NCI-H82 treated with DMSO at 0.1 percent for 48 hours (cell line): ENCODE measurements around the gene ABCC3.

Experiments used
- DNase-seq: peaks from one replicate; lab custom pipeline; 2025; ENCODE audit not compliant: unreplicated experiment; lab: John Stamatoyannopoulos, UW

The ABCC3 gene

DNA sequence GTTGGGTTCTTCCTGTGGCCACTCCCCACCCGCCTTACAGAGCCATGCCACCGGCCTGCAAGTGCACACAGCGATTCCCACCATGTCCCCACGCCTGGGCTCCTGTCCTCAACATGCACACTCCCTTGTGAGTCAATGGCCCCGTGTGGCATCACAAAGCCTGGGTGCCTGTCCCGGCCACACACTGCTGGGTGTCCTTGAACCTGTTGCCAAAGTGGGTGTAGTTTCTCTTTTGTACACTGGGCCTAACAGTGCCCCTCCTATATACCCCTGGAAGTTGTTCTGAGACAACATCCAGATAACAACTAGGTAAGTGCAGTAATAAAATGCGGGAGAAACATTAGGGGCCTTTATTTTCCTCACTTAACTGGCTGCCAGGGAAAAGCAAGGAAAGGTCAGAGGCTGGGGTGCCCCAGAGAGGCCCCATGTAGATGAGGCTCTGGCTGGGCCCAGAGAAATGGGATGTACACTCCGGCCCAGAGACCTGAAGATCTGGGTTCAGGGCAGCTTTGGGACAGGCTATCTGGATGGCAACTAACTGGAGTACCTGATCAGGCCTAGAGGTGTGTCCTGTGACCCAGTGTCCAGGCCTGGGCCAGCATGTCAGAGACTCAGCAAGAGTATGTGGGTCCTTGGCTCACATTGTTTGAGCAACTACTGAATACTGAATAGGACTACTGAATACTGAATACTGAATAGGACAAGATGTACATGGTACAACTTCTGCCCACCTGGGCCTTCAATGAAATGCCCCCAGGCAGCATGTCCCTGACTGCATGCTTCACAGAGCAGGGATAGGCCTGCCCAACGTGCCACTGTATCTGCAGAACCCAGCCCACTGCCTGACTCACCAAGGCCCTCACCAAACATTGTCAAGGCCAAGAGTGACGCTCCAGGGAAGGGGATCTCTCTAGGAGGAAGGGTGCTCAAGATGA, 8.3 kb downstream of the ABCC3 start:
- DNase-seq = no peak

GRCh38 chr17:50645748-50646682, 11.3 kb downstream of the ABCC3 start:
- DNase-seq = no peak

- no peak for DNase-seq
These were observed 12.5 kb downstream of the ABCC3 start for GRCh38 chr17:50647187-50647586.

- DNase-seq = no peak
These were observed 14.6 kb downstream of the ABCC3 start for GRCh38 chr17:50649042-50649908.

DNA sequence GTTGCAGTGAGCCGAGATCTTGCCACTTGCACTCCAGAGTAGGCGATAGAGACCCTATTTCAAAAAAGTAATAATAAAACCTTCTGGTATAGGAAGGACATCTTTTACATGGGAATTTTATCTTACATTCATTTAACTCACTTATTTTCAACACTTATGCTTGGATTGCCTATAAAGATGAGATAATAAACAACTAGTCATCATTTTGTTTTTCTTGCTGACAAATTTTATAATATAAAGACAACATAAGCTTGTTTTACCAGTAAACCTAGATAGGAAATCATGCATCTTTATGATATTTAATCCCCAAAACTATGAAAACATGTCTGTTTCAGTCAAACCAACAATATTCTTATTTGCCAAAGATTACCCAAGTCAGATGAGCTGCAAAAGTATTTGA, 17.0 kb downstream of the ABCC3 start:
- DNase-seq = no peak

- no peak for DNase-seq
These were observed 19.1 kb downstream of the ABCC3 start for GRCh38 chr17:50653738-50654137.

- DNase-seq = no peak
These were observed 21.8 kb downstream of the ABCC3 start for GRCh38 chr17:50656509-50656908.

- no peak for DNase-seq
These were observed 22.4 kb downstream of the ABCC3 start for GRCh38 chr17:50657054-50657453.

DNA sequence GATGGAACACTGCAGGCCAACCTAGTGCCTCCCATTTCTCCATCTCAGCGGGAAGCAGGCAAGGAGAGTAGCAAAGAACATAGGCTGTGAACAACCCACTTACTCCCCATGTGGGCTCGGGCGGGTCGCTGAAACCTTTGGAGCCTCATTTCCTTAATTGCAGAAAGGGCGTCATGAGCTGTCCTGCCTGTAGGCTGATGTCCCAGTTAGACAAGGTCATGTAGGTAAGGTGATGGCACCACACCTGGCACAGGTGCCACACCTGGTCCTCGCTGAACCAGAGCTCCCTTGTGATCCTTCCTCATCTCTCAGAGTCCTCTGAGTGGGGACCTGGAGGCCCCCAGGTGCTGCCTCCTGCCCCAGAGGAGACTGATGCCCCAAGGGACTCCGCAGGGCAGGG, 22.9 kb downstream of the ABCC3 start:
- DNase-seq = no peak

DNA sequence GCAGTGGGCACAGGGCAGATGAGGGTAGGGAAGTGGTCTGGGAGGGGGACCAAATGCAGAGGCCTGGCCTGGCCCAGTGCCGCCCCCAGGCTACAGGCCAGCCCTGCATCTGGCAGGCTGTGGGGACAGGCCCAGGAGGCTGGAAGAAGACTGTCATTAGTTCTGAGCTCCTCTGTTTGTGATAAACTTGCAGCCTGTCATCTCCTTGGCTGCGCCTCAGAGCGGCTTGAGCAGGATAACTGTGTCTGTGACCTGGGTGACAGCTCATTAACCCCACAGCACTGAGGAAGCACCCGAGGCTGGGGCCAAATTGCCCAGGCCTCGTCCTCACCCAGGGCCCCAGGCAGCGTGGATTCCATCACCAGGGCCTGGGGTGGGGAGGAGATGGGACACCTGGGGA, 23.9 kb downstream of the ABCC3 start:
- DNase-seq = no peak

DNA sequence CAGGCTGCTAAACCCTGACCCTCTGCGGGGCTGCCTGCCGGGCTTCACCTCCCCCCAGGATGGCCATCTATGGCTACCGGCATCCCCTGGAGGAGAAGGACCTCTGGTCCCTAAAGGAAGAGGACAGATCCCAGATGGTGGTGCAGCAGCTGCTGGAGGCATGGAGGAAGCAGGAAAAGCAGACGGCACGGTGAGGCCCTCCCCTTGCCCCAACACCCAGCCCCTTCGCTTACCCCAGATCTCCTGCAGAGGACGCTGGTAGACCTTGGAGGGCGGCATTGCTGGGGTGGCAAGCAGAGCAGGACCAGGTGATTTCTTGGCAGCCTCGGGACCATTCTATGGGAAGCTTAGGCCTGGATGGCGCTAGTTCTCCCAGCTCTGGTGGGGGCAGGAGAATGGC, 24.5 kb downstream of the ABCC3 start:
- no peak for DNase-seq

DNA sequence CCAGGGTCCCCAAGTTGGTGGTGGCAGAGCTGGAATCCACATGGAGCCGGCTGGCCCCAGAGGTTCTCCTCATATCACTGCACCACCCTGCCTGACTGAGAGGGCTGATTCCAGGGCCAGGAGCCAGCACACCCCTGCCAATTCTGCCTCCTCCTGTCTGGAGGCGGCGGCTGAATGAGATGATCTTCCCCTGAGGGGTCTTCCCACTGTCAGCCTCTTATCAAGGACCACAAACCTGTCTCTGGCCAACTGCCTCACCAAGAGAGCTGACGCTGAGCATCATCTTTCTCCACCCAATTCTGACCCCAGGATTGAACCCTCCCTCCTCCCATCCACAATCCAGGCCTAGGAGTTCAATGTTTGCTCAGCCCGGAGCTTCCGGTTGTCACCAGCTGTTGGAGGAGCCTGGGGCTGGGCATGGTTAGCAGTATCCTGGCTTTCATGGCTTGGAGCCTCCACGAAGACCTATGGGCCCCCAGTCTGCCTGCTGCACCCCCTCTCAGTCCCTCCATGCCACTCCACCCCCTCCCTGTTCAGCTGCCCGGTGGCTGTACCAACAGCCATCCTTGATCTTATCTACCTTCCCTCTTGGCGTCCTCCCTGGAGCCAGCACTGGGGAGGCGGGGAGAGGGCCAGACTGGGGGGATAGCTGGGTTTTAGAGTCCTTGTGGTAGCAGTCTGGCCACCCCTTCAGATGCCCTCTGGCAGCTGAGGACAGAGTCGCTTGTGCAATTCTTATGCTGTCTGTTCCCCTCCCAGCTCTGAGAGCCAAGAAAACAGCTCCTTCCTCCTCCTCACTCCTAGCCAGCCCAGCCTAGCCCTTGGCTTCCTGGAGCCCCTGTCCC, 25.6 kb downstream of the ABCC3 start:
- no peak for DNase-seq

DNA sequence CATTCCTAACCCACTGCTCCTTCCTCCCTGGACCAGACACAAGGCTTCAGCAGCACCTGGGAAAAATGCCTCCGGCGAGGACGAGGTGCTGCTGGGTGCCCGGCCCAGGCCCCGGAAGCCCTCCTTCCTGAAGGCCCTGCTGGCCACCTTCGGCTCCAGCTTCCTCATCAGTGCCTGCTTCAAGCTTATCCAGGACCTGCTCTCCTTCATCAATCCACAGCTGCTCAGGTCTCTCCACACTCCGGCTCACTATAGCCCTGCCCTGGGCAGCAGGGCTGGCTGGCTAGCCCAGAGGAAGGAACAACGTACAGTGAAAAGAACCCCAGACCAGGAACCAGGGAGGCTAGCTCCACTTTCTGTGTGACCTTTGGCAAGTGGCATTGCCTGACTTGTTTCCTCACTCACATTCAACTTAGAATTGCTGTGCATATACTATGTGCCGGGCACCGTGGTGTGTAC, 26.2 kb downstream of the ABCC3 start:
- DNase-seq = no peak

DNA sequence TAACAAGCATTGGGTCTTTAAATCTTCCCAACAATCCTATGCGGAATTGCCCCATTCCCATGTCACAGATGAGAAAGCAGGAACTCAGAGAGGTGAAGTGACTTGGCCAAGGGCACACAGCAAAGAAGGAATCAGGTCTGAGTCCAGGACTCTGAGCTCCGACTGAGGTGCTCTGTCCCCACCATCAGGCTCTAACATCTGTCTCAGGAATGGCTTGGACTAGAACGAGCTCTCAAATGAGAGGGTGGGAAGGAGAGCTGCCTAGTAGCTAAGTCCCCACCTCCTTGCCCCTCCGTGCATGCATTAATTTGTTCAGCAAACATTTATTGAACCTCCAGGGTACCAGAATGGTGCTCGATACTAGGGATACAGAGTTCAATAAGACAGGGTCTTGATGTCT, 26.7 kb downstream of the ABCC3 start:
- no peak for DNase-seq

DNA sequence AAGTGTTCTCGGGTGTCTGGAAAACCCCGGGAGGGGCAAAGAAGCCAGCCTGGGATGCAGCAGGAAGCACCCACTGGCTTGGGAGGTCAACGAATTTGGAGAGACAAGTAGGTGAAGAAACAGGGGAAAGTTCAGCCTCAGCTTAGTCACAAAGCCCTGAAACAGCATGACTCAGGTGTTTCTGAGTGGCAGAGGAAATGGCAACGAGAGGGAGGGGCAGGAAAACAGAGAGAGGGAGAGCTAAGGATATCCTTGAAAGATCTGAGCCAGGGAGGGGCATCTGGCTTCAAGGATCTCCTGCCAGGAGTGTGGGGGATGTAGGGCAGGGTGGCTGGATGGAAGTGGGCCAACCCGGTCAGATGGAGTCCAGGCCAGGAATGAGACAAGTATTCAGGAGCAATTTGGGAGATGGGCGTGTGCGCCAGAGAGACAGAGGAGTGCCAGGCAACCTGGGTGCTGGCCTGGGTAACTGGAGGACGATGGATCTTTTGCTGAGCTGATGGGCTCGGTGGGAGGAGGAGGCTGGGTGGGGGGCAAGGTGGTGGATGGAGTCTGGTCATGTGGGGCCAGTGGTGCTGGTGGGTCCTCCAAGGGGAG, 27.2 kb downstream of the ABCC3 start:
- DNase-seq = no peak

DNA sequence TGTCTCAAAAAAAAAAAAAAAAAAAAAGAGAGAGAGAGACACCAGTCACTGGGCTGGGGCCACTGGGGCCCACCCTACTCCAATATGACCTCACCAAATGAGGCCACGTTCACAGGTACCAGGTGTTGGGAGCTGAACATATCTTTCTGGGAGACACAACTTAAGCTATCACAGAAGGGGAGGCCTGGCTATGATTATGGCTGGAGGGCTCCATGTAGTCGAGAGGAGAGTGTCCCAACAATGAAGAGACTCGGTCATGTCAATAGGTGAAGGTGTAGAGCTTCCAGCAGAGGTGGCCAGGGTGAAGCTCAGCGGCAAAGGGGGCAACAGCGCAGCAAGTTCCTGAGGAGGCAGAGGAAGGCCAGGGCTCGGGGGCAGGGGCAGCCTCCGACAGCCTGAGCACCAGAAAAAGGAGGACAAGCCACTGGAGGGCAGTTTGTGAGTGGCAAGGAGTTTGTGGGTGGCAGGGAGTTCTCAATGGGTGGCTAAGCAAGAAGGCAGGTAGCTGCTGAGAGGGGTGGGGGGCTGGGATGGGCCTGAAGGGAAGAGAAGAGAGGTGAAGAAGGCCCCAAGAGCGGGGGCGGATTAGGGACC, 28.0 kb downstream of the ABCC3 start:
- no peak for DNase-seq

GRCh38 chr17:50663812-50664374, 29.2 kb downstream of the ABCC3 start:
- no peak for DNase-seq

DNA sequence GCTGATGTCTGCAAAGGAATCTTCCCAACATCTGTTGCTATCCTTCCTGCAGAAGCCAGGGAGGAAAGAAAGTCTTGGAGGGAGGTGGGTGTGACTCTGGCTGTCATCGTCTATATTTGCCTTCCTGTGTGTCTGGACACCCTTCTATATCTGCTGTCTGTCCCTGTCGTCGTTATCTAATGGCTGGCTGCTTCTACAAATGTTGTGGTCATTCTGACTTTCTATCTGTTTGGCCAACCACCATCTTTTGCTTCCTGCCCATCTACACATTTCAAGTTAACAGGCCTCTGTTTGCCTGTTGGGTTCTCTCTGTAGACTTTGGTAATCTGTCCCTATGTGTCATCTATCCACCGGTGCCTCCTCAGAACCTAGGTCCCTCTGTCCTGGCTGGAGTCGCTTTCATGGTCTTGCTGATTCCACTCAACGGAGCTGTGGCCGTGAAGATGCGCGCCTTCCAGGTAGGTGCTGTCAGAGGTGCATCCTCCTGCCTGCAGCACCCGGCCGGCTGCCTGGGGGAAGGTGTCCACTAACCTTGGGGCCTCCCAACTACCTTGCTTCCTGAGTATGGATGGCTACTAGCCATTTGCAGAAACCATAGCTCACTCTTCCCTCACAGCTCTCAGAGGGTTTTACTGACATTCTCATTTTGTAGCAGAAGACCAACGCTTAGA, 30.2 kb downstream of the ABCC3 start:
- DNase-seq = no peak
